Uterus (tissue), 2 donors: ENCODE measurements around the gene RBMS1.

Source experiments
- POLR2A ChIP-seq, 2 donors: fragments of 450-650 bp; IDR thresholded peaks; one replicate each; pipeline ENCODE4 v1.6.1; 2016; ENCODE audit warnings: antibody characterized with exemption in 2 of 2, mild to moderate bottlenecking in 1 of 2, moderate library complexity in 1 of 2
- TF ChIP-seq, protein P1 (sequence below), 4 experiments: fragments of 200-600 bp in 2 of 4; fragments of 450-650 bp in 2 of 4; sonication (generic) in 2 of 4; IDR thresholded peaks; one replicate each; pipeline ENCODE4 v1.5.1; 2016 to 2019; ENCODE audit warnings: antibody characterized with exemption in 4 of 4, mild to moderate bottlenecking in 2 of 4, moderate library complexity in 1 of 4

DNA sequence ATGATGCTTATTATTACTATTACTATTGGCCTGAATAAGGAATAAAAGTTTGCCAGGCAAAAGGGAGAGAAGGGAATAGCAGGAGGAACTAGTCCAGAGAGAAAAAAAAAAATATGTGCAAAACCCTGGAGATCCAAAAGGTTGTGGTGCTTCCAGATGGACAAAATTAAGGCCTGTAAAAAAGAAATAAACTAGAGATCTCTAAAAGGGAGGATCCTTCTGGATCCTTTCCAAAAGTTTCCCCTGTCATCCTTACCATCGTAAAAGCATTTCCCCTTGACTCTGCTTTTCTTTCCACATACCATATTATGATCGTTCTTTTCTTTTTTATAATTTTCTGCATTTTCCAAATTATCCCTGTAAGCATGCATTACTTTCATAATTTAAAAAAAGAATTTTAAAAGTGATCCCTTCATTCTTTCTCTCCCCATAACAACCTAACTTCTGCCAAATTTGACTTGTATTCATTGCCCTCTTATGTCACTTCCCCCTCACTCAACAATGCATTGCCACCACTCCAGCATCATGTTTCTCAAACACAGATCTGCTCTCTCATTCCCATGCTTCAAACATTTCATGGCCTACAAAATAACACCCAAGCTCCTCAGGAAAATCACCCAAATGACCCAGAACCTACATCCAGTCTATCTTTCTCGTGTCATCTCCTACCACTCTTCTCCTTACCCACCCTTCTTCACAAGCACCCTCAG lies 40.3 kb downstream of the RBMS1 start:
- TF ChIP-seq, protein P1, sequence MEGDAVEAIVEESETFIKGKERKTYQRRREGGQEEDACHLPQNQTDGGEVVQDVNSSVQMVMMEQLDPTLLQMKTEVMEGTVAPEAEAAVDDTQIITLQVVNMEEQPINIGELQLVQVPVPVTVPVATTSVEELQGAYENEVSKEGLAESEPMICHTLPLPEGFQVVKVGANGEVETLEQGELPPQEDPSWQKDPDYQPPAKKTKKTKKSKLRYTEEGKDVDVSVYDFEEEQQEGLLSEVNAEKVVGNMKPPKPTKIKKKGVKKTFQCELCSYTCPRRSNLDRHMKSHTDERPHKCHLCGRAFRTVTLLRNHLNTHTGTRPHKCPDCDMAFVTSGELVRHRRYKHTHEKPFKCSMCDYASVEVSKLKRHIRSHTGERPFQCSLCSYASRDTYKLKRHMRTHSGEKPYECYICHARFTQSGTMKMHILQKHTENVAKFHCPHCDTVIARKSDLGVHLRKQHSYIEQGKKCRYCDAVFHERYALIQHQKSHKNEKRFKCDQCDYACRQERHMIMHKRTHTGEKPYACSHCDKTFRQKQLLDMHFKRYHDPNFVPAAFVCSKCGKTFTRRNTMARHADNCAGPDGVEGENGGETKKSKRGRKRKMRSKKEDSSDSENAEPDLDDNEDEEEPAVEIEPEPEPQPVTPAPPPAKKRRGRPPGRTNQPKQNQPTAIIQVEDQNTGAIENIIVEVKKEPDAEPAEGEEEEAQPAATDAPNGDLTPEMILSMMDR (IDR thresholded peaks at IDR 0.05) = no peak
- no peak for TF ChIP-seq POLR2A (IDR thresholded peaks at IDR 0.05)
